GM12801 (cell line): ENCODE measurements around the gene LITAFD.

ENCODE experiments used
- CTCF ChIP-seq: IDR thresholded peaks from one replicate; pipeline ENCODE4 v1.5.1; 2011; ENCODE audit warnings: control low read depth; ENCODE audit not compliant: insufficient read length; ENCODE audit errors: extremely low read depth

Gene LITAFD

GRCh38 chr16:8874388-8874787, 7.8 kb upstream of the LITAFD start:
- no peak for TF ChIP-seq CTCF

- no peak for TF ChIP-seq CTCF
Observed at GRCh38 chr16:8877894-8878522, 4.1 kb upstream of the LITAFD start.

GRCh38 chr16:8878523-8878911, 3.6 kb upstream of the LITAFD start:
- TF ChIP-seq CTCF, result no peak

GRCh38 chr16:8880839-8881510, 1.2 kb upstream of the LITAFD start:
- TF ChIP-seq CTCF, result no peak

GRCh38 chr16:8882725-8883377, 700 bp downstream of the LITAFD start:
- TF ChIP-seq CTCF, result no peak

GRCh38 chr16:8885674-8886592, 3.8 kb downstream of the LITAFD start:
- TF ChIP-seq CTCF, result no peak
